ENCODE data around the gene LZTS3. TPM values are rescaled to one million over a fixed set of nuclear protein-coding genes. Genes with fewer than 3 reads are reported as not detected.
A peak's percentile ranks its signal among the peaks of the same experiment; 100 is the strongest.
"Not testable (repeated sequence)": the region's sequence is repeated elsewhere in the genome, so short reads cannot be mapped to it uniquely, and the experiment has no call there.

LZTS3 gene
- total RNA-seq, 1 experiment from 2014 or later = 32.6 TPM

GRCh38 chr20:3183896-3184612 lies 10.7 kb upstream of the LZTS3 start:
- no peak for ATAC-seq
- Mint-ChIP-seq H3K4me1 (peaks cover under 1% of the 10 kb centered on the region; the same call in 1 of the 2 replicates), H3K36me3 (no peaks in the 10 kb centered on the region), H3K4me3 (no peak overlapping the region), H3K27ac (peak overlapping the region; percentile 51; the same call in 1 of the 2 replicates), H3K27me3 (ENCODE audit: low read depth) (no peaks in the 10 kb centered on the region), H3K9me3 (no peaks in the 10 kb centered on the region)
- DNase-seq (ENCODE audit: low spot score) = no peak
- ChIA-PET CTCF (interaction anchor here (0.6 to 1.2 kb wide), 2 partner anchors 42 to 65 kb away, joined by 4 read pairs; no protein-coding TSS in a partner anchor), POLR2A (interaction anchor here (1.0 kb wide), 1 partner anchor 11 kb away, joined by 3 read pairs; no protein-coding TSS in a partner anchor)
- TF ChIP-seq GRHL2 (CRISPR knock-in tag; IDR thresholded peaks at IDR 0.05; ENCODE audit: insufficient replicate concordance, severe bottlenecking) = no peak
- TF ChIP-seq SMAD3 (CRISPR knock-in tag; IDR thresholded peaks at IDR 0.05; ENCODE audit: borderline replicate concordance) = no peak
- no peak for TF ChIP-seq ZNF416 (CRISPR knock-in tag; IDR thresholded peaks at IDR 0.05)
- no peak for TF ChIP-seq TEAD4 (CRISPR knock-in tag; IDR thresholded peaks at IDR 0.05)
- TF ChIP-seq SP1 (CRISPR knock-in tag; conservative IDR thresholded peaks at IDR 0.05) = no peak
- no peak for TF ChIP-seq GTF2I (CRISPR knock-in tag; conservative IDR thresholded peaks at IDR 0.05)

DNA sequence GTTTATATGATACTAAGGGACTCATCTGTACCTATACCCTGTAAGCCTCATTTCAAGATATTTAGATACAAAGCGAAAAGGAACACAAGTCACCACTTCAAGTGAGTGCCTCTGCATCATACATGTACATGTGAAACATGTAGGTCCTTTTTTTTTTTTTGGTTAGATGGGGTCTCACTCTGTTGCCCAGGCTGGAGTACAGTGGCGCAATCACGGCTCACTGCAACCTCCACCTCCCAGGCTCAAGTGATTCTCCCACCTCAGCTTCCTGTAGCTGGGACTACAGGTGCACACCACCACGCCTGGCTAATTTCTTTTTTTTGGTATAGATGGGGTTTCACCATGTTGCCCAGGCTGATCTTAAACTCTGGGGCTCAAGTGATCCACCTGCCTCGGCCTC lies 9.1 kb upstream of the LZTS3 start:
- H3K27ac Mint-ChIP-seq; DNase-seq (ENCODE audit: low spot score); POLR2A ChIA-PET; H3K36me3 Mint-ChIP-seq; H3K4me3 Mint-ChIP-seq; H3K4me1 Mint-ChIP-seq; H3K9me3 Mint-ChIP-seq; ATAC-seq; H3K27me3 Mint-ChIP-seq (ENCODE audit: low read depth): not testable (repeated sequence)
- TF ChIP-seq ZNF121 (CRISPR knock-in tag; IDR thresholded peaks at IDR 0.05) = peak; percentile 86
- CTCF ChIA-PET = interaction anchor here (0.7 kb wide), 1 partner anchor 18 kb away, joined by 6 read pairs; no protein-coding TSS in a partner anchor

- ChIA-PET CTCF (no interaction called here), POLR2A (no interaction called here)
- TF ChIP-seq MXD4 (CRISPR knock-in tag; IDR thresholded peaks at IDR 0.05; ENCODE audit: borderline replicate concordance) (no peak), JUN (CRISPR knock-in tag; IDR thresholded peaks at IDR 0.05) (no peak), ZNF396 (CRISPR knock-in tag; IDR thresholded peaks at IDR 0.05; ENCODE audit: borderline replicate concordance) (no peak), TCF7 (CRISPR knock-in tag; IDR thresholded peaks at IDR 0.05; ENCODE audit: low read depth) (no peak), NR1H2 (CRISPR knock-in tag; IDR thresholded peaks at IDR 0.05) (no peak), ZNF121 (CRISPR knock-in tag; IDR thresholded peaks at IDR 0.05) (no peak), GRHL2 (CRISPR knock-in tag; IDR thresholded peaks at IDR 0.05; ENCODE audit: insufficient replicate concordance, severe bottlenecking) (no peak)
- TF ChIP-seq, protein P1, sequence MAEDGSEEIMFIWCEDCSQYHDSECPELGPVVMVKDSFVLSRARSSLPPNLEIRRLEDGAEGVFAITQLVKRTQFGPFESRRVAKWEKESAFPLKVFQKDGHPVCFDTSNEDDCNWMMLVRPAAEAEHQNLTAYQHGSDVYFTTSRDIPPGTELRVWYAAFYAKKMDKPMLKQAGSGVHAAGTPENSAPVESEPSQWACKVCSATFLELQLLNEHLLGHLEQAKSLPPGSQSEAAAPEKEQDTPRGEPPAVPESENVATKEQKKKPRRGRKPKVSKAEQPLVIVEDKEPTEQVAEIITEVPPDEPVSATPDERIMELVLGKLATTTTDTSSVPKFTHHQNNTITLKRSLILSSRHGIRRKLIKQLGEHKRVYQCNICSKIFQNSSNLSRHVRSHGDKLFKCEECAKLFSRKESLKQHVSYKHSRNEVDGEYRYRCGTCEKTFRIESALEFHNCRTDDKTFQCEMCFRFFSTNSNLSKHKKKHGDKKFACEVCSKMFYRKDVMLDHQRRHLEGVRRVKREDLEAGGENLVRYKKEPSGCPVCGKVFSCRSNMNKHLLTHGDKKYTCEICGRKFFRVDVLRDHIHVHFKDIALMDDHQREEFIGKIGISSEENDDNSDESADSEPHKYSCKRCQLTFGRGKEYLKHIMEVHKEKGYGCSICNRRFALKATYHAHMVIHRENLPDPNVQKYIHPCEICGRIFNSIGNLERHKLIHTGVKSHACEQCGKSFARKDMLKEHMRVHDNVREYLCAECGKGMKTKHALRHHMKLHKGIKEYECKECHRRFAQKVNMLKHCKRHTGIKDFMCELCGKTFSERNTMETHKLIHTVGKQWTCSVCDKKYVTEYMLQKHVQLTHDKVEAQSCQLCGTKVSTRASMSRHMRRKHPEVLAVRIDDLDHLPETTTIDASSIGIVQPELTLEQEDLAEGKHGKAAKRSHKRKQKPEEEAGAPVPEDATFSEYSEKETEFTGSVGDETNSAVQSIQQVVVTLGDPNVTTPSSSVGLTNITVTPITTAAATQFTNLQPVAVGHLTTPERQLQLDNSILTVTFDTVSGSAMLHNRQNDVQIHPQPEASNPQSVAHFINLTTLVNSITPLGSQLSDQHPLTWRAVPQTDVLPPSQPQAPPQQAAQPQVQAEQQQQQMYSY (CRISPR knock-in tag; IDR thresholded peaks at IDR 0.05) = no peak
- TF ChIP-seq, protein P2, sequence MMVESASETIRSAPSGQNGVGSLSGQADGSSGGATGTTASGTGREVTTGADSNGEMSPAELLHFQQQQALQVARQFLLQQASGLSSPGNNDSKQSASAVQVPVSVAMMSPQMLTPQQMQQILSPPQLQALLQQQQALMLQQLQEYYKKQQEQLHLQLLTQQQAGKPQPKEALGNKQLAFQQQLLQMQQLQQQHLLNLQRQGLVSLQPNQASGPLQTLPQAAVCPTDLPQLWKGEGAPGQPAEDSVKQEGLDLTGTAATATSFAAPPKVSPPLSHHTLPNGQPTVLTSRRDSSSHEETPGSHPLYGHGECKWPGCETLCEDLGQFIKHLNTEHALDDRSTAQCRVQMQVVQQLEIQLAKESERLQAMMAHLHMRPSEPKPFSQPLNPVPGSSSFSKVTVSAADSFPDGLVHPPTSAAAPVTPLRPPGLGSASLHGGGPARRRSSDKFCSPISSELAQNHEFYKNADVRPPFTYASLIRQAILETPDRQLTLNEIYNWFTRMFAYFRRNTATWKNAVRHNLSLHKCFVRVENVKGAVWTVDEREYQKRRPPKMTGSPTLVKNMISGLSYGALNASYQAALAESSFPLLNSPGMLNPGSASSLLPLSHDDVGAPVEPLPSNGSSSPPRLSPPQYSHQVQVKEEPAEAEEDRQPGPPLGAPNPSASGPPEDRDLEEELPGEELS (CRISPR knock-in tag; IDR thresholded peaks at IDR 0.05) = no peak
- TF ChIP-seq, protein P3, sequence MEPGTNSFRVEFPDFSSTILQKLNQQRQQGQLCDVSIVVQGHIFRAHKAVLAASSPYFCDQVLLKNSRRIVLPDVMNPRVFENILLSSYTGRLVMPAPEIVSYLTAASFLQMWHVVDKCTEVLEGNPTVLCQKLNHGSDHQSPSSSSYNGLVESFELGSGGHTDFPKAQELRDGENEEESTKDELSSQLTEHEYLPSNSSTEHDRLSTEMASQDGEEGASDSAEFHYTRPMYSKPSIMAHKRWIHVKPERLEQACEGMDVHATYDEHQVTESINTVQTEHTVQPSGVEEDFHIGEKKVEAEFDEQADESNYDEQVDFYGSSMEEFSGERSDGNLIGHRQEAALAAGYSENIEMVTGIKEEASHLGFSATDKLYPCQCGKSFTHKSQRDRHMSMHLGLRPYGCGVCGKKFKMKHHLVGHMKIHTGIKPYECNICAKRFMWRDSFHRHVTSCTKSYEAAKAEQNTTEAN (CRISPR knock-in tag; IDR thresholded peaks at IDR 0.05) = no peak
- TF ChIP-seq, protein P4, sequence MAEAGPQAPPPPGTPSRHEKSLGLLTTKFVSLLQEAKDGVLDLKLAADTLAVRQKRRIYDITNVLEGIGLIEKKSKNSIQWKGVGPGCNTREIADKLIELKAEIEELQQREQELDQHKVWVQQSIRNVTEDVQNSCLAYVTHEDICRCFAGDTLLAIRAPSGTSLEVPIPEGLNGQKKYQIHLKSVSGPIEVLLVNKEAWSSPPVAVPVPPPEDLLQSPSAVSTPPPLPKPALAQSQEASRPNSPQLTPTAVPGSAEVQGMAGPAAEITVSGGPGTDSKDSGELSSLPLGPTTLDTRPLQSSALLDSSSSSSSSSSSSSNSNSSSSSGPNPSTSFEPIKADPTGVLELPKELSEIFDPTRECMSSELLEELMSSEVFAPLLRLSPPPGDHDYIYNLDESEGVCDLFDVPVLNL (CRISPR knock-in tag; IDR thresholded peaks at IDR 0.05; ENCODE audit: borderline replicate concordance, low read depth) = no peak
- TF ChIP-seq, protein P5, sequence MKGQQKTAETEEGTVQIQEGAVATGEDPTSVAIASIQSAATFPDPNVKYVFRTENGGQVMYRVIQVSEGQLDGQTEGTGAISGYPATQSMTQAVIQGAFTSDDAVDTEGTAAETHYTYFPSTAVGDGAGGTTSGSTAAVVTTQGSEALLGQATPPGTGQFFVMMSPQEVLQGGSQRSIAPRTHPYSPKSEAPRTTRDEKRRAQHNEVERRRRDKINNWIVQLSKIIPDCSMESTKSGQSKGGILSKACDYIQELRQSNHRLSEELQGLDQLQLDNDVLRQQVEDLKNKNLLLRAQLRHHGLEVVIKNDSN (CRISPR knock-in tag; IDR thresholded peaks at IDR 0.05) = no peak
- Mint-ChIP-seq H3K27me3 (ENCODE audit: low read depth) (no peaks in the 10 kb centered on the region), H3K36me3 (no peaks in the 10 kb centered on the region), H3K4me3 (no peak overlapping the region), H3K27ac (no peak overlapping the region), H3K9me3 (no peaks in the 10 kb centered on the region), H3K4me1 (peaks cover 4% of the 10 kb centered on the region)
- ATAC-seq (no peak), DNase-seq (ENCODE audit: low spot score) (no peak)
These were observed 7.9 kb upstream of the LZTS3 start for GRCh38 chr20:3181270-3181669.

Data from WTC11 (cell line).